Stimulated activated CD4-positive, alpha-beta T cell treated with anti-CD3 and anti-CD28 coated beads, Interleukin-4, amount 100 ng/mL, for 1 hour (primary cell): ENCODE data around the gene KCNN1.
A peak's percentile ranks its signal among the peaks of the same experiment; 100 is the strongest.
"Not testable (repeated sequence)": the region's sequence is repeated elsewhere in the genome, so short reads cannot be mapped to it uniquely, and the experiment has no call there.

Source experiments
- DNase-seq: peaks from one replicate; pipeline ENCODE4 v3.0.0-alpha.2; 2020

Gene KCNN1

DNA sequence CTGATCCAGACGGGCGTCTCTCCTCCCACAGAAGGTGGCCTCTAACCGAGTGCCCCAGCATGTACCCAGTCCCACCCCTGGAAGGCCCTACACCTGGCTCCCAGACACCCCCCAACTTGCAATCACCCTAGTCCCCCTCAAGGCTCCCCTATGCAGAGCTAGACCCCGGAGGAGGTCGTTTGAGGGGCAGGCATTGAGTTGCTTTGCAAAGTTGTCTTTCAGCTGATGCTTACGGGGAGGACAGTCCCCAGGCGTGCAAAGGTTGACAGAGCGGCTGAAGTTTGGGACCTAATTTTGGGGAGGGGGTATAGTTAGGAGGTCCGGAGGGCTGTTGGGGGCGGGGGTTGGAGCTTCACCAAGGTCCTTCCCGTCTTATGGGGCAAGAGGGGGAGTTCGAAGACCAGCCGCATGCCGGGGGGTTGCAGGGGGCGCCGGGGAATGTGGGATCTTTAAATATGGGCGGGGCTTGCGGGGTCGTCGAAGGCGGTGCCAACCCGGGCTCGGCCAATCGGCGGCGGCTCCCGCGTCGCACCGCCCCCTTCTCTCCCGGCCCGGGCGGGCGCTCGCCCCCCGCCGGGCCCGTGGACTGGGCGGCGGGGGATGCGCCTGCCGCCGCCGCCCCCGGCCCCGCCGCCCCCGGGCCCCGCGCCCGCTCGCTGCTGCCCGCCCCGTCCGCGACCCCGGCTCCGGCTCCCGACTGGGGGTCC, at the start of gene KCNN1:
Gene KCNN1, plus strand, starts transcription at position 558 of the 707 bp plus-strand sequence. CDS start 6,782 bp downstream, outside the sequence.
- DNase-seq = no peak

DNA sequence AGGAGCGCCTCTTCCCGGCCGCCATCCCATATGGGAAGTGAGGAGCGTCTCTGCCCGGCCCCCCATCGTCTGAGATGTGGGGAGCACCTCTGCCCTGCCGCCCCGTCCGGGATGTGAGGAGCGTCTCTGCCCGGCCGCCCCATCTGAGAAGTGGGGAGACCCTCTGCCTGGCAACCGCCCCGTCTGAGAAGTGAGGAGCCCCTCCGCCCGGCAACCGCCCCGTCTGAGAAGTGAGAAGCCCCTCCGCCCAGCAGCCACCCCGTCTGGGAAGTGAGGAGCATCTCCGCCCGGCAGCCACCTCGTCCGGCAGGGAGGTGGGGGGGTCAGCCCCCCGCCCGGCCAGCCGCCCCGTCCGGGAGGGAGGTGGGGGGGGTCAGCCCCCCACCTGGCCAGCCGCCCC, 48.8 kb upstream of the KCNN1 start:
- not testable (repeated sequence) for DNase-seq

DNA sequence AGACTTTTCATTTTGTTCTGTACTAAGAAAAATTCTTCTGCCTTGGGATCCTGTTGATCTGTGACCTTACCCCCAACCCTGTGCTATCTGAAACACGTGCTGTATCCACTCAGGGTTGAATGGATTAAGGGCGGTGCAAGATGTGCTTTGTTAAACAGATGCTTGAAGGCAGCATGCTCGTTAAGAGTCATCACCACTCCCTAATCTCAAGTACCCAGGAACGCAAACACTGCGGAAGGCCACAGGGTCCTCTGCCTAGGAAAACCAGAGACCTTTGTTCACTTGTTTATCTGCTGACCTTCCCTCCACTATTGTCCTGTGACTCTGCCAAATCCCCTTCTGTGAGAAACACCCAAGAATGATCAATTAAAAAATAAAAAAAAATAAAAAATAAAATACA, 47.8 kb upstream of the KCNN1 start:
- DNase-seq = not testable (repeated sequence)

DNA sequence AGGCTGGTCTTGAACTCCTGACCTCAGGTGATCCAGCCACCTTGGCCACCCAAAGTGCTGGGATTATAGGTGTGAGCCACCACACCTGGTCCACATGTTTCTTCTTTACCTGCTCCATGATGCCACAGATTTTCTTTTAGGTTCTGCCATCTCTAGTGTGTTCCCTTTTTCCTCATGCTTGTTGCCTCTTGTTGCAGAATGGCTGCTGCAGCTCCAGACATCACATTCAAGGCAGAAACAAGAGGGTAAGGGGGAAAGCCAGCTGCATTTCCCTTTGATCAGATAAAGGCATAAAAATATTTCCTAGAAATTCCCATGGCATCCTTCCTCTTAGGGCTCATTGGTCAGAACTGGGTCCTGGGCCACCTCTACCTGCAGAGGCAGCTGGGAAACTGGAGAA, 46.4 kb upstream of the KCNN1 start:
- no peak for DNase-seq

DNA sequence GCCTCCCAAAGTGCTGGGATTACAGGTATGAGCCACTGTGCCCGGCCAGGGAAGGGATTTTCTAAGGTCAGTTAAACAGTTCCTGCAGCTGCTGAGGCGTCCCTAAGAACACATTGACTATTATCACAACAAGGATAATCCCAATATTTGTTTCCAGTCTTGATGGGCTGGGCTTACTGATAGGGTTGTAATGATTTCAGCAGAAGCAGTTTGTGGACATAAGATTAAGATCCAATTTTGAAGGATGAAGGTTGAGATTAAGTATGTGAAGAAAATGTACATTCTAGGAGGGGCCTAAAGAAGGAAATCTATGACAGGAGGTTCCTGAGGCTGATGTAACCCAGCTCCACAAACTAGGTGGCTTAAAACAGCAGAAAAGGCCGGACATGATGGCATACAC, 44.8 kb upstream of the KCNN1 start:
- DNase-seq = no peak

DNA sequence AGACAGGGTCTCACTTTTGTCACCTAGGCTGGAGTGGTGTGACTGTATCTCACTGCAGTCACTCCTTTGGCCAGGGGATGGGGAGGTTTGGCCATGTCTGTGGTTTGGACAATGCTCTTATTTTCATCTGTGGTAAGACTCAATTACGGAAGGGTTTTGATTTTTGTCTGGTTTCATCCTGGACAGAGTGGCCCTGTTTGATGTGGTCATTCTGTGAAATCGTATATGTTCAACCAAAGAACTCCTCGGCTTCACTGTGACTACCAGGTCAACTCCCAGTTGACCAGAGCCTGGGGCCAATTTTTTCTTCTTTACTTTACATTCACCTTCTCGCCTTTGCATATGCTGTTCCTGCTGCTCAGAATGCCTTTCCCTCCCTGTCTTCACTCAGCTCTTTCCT, 40.9 kb upstream of the KCNN1 start:
- DNase-seq = no peak

DNA sequence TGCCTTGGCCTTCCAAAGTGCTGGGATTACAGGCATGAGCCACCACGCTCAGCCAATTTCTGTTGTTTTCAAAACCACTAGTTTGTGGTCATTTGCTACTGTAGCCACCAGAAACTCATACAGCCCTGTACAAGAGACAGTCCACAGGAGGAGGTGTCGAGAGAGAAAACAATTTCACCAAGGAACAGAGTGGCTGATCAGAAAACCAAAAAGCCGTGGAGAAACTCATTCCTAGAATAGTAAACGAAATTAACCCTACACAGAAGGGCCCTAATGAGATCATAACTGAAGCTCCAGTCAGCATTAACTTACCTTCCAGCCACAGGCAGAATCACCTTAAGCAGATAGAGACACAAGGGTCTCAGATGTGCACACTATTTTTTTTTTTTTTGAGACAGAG, 37.9 kb upstream of the KCNN1 start:
- no peak for DNase-seq

DNA sequence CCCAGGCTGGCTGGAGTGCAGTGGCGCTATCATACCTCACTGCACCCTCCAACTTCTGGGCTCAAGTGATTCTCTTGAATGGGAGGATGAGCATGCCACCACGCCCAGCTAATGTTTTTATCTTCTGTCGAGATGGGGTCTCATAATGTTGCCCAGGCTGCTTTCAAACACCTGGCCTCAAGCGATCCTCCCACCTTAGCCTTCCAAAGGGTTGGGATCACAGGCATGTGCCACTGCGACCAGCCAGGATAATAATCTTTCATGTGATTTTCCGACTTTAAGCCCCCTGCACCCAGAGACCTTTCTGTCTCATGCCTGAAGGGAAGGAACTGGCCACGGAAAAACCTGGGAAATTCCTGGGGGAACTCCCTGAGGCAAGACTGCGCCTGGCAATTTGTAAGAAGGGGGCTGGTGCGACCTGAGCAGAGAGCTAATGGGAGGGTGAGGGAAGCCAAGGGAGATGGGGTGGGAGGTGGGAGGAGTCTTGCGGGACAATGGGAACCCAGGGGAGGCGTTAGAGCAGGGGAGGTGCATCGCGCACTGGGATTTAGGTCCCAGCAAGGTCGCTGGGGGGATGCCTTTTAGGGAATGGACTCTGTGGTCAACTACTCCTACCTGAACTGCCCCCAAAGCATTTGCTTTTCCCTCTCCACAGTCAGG, 35.2 kb upstream of the KCNN1 start:
- no peak for DNase-seq

DNA sequence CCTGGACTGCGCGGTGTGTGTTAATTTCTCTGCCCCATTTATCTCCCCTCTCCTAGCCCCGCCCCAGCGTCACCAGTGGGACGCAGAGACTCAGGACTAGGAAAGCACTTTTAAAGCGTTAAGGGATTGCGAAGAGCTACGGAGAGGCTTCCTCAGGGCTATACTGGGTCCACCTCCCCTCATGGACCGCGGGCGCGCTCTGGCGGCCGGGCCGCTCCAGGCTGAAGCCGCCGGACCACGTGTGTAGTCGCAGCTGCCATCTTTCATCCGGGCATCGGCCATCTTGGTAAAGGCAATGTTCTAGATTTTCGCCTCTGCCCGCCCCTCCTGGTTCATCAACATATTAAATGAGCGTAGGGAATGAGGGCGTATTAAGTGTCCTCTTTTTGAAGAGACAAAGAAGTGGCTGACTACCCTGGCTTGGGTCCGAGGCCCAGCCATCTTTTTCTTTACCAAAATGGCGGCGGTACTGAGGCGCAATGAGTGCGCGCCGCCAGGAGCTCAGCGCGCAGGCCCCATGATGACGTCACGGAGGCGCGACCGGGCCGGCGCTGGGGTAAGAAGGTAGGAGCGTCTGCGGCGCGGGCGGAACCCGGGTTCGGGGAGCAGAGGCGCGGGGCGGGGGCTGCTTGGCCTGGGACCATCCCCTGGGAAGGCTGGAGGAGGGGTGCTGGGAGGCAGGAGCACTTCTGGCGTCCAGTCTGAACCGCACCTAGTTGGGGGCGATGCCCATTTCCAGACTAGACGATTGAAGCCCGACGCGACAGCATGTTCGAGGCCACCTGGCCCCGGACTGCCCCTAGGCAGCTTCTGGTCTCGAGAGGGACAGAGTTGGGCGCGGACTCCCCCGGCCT, 34.2 kb upstream of the KCNN1 start, which contains the start of gene CCDC124:
Gene CCDC124, plus strand, starts transcription at position 531 of the 854 bp plus-strand sequence. CDS start 3,406 bp downstream, outside the sequence.
- peak; percentile 91 for DNase-seq

DNA sequence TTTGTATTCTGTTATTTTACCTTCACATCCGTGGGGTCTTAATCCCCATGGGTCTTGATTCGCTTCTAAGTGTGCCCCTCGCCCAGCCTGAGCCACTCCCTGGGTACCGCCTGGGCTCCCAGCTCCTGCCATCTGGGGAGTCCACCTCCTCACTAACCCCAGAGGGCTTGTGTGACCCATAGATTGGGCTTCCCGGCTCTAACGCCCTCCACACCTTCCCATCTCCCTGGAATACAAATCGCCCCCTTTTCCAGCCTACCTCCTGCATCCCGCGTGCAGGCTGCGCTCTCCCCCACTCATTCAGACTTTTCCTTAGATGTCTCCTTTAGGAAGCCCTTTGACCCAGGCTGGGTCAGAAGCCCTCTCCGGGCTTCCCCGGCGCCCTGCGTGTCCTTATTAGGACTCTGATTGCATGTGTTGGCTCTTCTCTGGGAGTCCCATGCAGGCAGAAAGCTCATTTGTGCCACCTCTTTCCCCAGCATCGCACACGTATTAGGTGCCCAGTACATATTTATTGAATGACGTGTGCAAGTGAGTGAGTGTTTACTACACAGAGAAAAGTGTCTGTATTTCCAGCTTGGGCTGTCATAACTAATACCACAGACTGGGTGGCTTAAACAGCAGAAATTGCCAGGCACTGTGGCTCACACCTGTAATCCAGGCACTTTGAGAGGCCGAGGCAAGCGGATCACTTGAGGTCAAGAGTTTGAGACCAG, 33.3 kb upstream of the KCNN1 start:
- no peak for DNase-seq

DNA sequence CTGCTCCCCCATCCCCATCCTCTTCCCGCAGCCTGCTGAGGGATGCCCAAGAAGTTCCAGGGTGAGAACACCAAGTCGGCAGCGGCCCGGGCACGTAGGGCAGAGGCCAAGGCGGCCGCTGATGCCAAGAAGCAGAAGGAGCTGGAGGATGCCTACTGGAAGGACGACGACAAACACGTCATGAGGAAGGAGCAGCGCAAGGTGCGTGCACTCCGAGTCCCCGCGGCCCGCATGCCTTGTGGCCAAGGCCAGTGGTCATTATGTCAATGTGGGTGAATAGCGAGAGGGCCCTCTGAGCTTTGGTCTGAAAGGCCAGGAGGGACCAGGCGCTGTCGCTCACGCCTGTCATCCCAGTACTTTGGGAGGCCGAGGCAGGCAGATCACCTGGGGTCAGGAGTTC, 30.5 kb upstream of the KCNN1 start:
- DNase-seq = no peak

DNA sequence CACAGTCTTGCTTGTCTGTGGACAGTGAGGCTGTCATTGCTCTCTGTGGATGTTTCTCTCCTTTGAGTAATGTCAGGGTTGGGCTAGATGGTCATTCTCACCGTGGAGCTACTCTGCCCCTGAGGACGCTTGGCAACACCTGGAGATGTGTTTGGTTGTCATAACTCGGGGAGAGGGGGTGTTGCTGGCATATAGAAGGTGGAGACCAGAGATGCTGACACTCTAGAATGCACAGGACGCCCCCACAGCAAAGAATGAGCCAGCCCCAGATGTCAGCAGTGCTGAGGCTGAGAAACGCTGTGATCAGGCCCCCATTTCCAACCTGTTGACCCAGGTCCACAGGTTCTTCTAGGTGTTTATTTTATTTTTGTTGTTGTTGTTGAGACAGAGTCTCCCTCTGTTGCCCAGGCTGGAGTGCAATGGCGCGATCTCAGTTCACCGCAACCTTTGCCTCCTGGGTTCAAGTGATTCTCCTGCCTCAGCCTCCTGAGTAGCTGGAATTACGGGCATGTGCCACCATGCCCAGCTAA, 29.5 kb upstream of the KCNN1 start:
- DNase-seq = no peak

DNA sequence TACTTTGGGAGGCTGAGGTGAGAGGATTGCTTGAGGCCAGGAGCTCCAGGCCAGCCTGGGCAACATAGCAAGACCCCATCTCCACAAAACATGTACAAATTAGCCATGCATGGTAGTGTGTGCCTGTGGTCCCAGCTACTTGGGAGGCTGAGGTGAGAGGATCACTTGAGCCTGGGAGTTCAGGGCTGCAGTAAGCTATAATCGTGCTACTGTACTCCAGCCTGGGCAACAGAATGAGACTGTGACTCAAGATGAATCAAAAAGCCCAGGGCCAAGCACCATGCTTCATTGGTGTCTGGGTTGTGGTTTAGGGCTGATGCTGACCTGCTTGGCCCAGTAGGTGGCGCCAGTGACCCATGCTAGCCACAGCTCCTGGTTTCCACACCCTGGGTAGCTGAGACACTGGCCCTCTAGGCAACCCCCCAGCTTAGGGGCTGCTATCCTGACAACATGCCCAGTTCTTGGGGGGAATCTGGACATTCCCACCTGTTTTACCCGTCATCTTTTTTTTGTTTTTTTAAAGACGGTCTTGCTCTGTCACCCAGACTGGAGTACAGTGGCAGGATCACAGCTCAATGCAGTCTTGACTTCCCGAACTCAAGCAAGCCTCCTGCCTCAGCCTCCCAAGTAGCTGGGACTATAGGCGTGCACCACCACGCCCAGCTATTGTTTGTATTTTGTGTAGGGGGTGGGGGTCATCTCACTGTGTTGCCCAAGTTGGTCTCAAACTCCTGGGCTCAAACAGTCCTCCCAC, 28.6 kb upstream of the KCNN1 start:
- DNase-seq = peak; percentile 85

DNA sequence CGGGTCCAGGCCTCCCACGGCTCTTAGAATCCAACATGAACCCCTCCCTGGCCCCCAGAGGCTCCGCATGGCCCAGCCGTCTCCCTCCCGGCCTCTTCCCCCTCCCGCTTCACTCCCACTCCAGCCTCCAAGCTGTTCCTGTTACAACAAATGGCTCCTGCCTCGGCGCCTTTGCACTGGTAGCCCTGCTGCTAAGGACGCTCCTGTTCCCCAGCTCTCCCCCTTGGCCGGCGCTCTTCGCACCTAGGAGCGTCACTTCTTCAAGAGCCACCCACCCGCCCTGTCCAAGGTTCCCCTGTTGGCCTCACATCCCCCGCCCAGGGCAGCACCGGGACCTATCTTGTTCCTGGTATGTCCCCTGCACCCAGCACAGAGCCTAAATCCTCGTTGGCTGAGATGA, 24.7 kb upstream of the KCNN1 start:
- DNase-seq = no peak

DNA sequence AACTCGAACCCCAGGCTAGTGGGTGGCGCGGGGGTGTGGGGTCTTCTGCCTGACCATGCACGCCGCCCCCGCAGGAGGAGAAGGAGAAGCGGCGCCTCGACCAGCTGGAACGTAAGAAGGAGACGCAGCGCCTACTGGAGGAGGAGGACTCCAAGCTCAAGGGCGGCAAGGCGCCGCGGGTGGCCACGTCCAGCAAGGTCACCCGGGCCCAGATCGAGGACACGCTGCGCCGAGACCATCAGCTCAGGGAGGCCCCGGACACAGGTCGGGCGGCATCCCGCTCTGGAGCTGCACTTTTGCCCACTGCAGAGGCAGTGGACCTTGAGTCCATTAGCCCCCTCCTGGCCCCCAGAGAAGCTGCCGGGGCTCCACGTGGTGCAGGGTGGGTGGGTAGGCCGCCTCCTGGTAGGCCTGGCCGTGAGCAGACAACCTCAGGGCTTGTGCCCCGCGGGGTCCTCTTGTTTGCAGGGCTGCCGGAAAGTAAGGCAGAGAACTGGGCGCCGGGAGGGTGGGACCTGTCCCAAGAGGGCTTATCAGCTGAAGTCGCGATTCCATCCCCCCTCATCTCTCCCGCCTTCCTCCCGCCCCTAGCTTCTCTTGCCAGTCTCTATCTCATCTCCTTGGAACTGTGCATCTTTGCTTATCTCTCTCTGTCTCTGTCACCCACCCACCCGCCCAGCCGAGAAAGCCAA, 24.2 kb upstream of the KCNN1 start:
- DNase-seq = no peak

DNA sequence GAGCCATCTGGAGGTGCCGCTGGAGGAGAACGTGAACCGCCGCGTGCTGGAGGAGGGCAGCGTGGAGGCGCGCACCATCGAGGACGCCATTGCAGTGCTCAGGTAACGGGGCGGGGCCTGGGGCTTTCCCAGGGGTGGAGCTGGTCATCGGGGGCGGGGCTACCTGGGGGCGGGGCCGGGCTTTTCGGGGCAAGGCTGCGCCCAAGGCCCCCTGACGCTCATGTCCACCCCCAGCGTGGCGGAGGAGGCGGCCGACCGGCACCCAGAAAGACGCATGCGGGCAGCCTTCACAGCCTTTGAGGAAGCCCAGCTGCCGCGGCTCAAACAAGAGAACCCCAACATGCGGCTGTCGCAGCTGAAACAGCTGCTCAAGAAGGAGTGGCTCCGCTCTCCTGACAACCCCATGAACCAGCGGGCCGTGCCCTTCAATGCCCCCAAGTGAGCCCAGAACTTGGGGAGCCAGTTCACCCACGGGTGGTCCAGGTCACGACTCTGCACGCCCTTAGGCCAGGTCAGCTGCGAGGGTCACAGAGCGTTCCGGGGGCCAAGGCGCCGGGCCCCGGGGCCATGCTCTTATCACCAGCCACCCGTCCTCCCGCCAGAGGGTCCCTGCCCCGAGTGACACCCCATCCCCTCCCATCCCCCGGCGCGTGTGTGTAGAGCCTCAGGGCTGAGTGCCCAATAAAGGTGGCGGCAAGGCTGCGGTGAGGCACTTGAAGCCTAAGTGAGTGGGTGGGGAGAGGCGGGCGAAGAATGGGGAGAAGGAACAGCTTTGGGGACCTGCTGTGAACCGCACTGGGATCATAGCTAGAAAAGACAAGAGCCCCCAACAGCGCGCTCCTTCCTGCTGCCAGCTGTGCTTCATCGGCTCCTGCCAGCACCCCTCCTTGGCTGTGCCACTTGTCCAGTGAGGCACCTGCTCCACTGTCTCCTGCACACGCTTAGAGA, 23.4 kb upstream of the KCNN1 start:
- DNase-seq = no peak

DNA sequence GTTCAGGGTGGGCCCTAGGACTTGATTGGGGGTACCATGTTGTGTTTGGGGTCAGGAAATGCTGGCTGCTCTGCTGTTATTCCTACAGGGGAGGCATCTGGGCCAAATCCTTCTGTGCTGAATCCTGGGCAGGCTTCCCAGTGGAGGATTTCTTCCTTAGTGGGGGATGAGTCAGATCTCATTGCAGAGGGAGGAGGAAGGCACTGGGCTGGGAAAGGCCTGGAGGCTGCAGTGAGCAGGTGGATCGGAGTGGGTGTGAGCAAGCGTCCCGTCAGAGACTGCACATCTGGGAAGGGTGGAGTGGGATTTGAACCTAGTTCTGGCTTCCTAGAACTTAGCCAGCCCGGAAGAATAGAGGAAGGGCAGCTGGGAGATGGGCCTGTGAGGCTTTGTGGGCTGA, 22.6 kb upstream of the KCNN1 start:
- no peak for DNase-seq

DNA sequence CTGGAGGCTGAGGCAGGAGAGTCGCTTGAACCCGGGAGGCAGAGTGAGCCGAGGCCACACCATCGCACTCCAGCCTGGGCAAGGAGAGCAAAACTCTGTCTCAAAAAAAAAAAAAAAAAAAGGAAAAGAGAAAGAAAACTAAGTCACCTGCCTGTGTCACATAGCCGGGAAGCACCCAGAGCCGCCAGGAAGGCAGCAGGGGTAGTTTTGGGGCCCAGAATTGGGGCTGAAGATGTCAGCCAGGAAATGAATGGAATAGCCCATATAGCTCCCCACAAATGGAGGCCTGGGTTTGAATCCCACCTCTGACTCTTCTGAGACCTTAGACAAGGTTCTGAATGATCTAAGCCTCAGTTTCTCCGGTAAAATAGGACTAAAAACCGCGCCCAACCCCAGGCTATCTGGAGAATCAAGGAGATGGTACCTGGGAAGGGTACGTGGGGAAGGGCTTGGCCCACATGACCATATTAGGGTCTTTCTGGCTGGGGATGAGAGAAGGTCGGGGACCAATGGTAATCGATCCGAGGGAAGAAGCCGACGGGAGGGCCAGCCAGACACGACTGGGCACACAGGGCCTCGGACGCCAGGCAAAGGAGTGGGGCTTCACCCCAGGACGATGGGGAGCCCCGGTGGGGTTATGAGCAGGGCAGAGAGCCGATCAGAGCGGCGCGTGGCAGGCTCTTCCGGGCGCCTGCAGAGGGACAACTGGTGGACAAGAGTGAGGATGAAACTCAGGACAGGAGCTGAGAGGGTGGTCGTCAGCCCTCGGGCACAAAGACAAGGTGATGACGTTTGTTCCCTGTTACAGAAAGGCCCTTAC, 19.7 kb upstream of the KCNN1 start:
- DNase-seq = no peak
